DOHH2 (cell line): ENCODE data around the gene IL17RA.

ENCODE experiments used
- H3F3A ChIP-seq: fragments of 200-600 bp; sonication (generic), shearing (Covaris generic); 2 replicates; pipeline ENCODE4 v1.6.0; 2016; ENCODE audit warnings: antibody characterized with exemption, mild to moderate bottlenecking; ENCODE audit not compliant: control insufficient read depth, insufficient read depth
- H3K27ac ChIP-seq: fragments of 200-600 bp; sonication (generic); 2 replicates; pipeline ENCODE4 v1.5.1; 2014; ENCODE audit warnings: low read depth, mild to moderate bottlenecking, low read length, moderate library complexity
- H3K27me3 ChIP-seq: fragments of 200-600 bp; sonication (generic); 2 replicates; pipeline ENCODE4 v1.6.1; 2014; ENCODE audit warnings: mild to moderate bottlenecking, low read length, mixed read lengths; ENCODE audit not compliant: control insufficient read depth
- H3K36me3 ChIP-seq: fragments of 200-600 bp; sonication (generic); 2 replicates; pipeline ENCODE4 v1.6.1; 2014; ENCODE audit warnings: mild to moderate bottlenecking, low read length, moderate library complexity, mixed read lengths; ENCODE audit not compliant: control insufficient read depth
- H3K4me1 ChIP-seq: fragments of 200-600 bp; sonication (generic); 2 replicates; pipeline ENCODE4 v1.6.1; 2014; ENCODE audit warnings: mild to moderate bottlenecking, low read length, mixed read lengths; ENCODE audit not compliant: control insufficient read depth
- H3K4me2 ChIP-seq: fragments of 200-600 bp; sonication (generic); 2 replicates; pipeline ENCODE4 v1.6.0; 2014; ENCODE audit warnings: mild to moderate bottlenecking, low read length, moderate library complexity
- H3K4me3 ChIP-seq: fragments of 200-600 bp; sonication (generic); 2 replicates; pipeline ENCODE4 v1.5.1; 2014; ENCODE audit warnings: mild to moderate bottlenecking, low read length, mixed read lengths
- H3K79me2 ChIP-seq: fragments of 200-600 bp; sonication (generic); 2 replicates; pipeline ENCODE4 v1.6.1; 2014; ENCODE audit warnings: mild to moderate bottlenecking, low read length, mixed read lengths; ENCODE audit not compliant: control insufficient read depth
- H3K9me2 ChIP-seq: fragments of 200-600 bp; sonication (generic); replicated peaks from 2 replicates; pipeline ENCODE4 v1.6.1; 2014; ENCODE audit warnings: mild to moderate bottlenecking, low read length, mixed read lengths; ENCODE audit not compliant: control insufficient read depth
- H3K9me3 ChIP-seq: fragments of 200-600 bp; sonication (generic); 2 replicates; pipeline ENCODE4 v1.6.1; 2014; ENCODE audit warnings: antibody characterized with exemption, low read length, mixed read lengths; ENCODE audit not compliant: control insufficient read depth, insufficient read depth
- H4K20me1 ChIP-seq: fragments of 200-600 bp; sonication (generic); 2 replicates; pipeline ENCODE4 v1.6.0; 2014; ENCODE audit warnings: low read depth, mild to moderate bottlenecking, antibody characterized with exemption, low read length, moderate library complexity; ENCODE audit not compliant: control insufficient read depth, insufficient read depth
- CTCF ChIP-seq: fragments of 200-600 bp; sonication (generic); IDR thresholded peaks from one replicate; pipeline ENCODE4 v1.5.1; 2014; ENCODE audit warnings: antibody characterized with exemption, mild to moderate bottlenecking, low read depth, low read length; ENCODE audit not compliant: poor library complexity, severe bottlenecking
- EZH2phosphoT487 ChIP-seq: fragments of 200-600 bp; sonication (generic); IDR thresholded peaks from 2 replicates; pipeline ENCODE4 v1.6.1; 2017; ENCODE audit warnings: borderline replicate concordance, mild to moderate bottlenecking, antibody characterized with exemption, low read length, moderate library complexity, mixed read lengths

IL17RA gene

GRCh38 chr22:17093081-17093480 lies 8.3 kb downstream of the IL17RA start:
- H3K36me3 ChIP-seq, result peaks cover 6% of the 10 kb centered on the region
- H3K9me3 ChIP-seq, result no peaks in the 10 kb centered on the region
- TF ChIP-seq CTCF, result no peak
- TF ChIP-seq EZH2phosphoT487, result no peak
- peaks cover 15% of the 10 kb centered on the region; the same call in 1 of the 2 replicates for H4K20me1 ChIP-seq
- peaks cover 11% of the 10 kb centered on the region for H3F3A ChIP-seq
- H3K27me3 ChIP-seq, result no peaks in the 10 kb centered on the region
- no peaks in the 10 kb centered on the region for H3K9me2 ChIP-seq
- H3K4me1 ChIP-seq, result peaks cover 45% of the 10 kb centered on the region
- H3K4me3 ChIP-seq, result no peak overlapping the region
- H3K4me2 ChIP-seq, result no peak overlapping the region
- peaks cover 53% of the 10 kb centered on the region for H3K79me2 ChIP-seq
- no peak overlapping the region for H3K27ac ChIP-seq

GRCh38 chr22:17095538-17095937 lies 10.7 kb downstream of the IL17RA start:
- Histone ChIP-seq H4K20me1 (peaks cover 15% of the 10 kb centered on the region; the same call in 1 of the 2 replicates), H3K4me1 (peaks cover 57% of the 10 kb centered on the region), H3K36me3 (peaks cover 29% of the 10 kb centered on the region), H3K27ac (no peak overlapping the region), H3K4me2 (no peak overlapping the region), H3K79me2 (peaks cover 44% of the 10 kb centered on the region), H3K9me3 (no peaks in the 10 kb centered on the region), H3F3A (peaks cover 11% of the 10 kb centered on the region), H3K9me2 (no peaks in the 10 kb centered on the region), H3K27me3 (no peaks in the 10 kb centered on the region), H3K4me3 (no peak overlapping the region)
- TF ChIP-seq CTCF (peak; percentile 74), EZH2phosphoT487 (no peak)

GRCh38 chr22:17096071-17096470 lies 11.3 kb downstream of the IL17RA start:
- Histone ChIP-seq H4K20me1 (peaks cover 15% of the 10 kb centered on the region; the same call in 1 of the 2 replicates), H3K79me2 (peaks cover 40% of the 10 kb centered on the region), H3F3A (peaks cover 11% of the 10 kb centered on the region), H3K9me3 (no peaks in the 10 kb centered on the region), H3K9me2 (no peaks in the 10 kb centered on the region), H3K4me3 (no peak overlapping the region), H3K27ac (no peak overlapping the region), H3K27me3 (no peaks in the 10 kb centered on the region), H3K36me3 (peaks cover 34% of the 10 kb centered on the region), H3K4me2 (no peak overlapping the region), H3K4me1 (peaks cover 53% of the 10 kb centered on the region)
- TF ChIP-seq EZH2phosphoT487 (no peak), CTCF (no peak)

GRCh38 chr22:17097062-17097461 lies 12.3 kb downstream of the IL17RA start:
- Histone ChIP-seq H3K4me1 (peaks cover 61% of the 10 kb centered on the region), H3K4me2 (peak overlapping the region; percentile 70), H3K36me3 (peaks cover 44% of the 10 kb centered on the region), H3K9me3 (no peaks in the 10 kb centered on the region), H3K27me3 (no peaks in the 10 kb centered on the region), H3F3A (peaks cover 11% of the 10 kb centered on the region), H3K27ac (peak overlapping the region; percentile 66), H4K20me1 (peaks cover 15% of the 10 kb centered on the region; the same call in 1 of the 2 replicates), H3K9me2 (no peaks in the 10 kb centered on the region), H3K79me2 (peaks cover 31% of the 10 kb centered on the region), H3K4me3 (peak overlapping the region; percentile 49)
- TF ChIP-seq CTCF (no peak), EZH2phosphoT487 (no peak)
